IPS-NIHi11 (cell line): ENCODE measurements around the gene NR1D2.

ENCODE experiments used
- DNase-seq: peaks from one replicate; pipeline ENCODE4 v3.0.0; 2012; ENCODE audit warnings: mixed read lengths, low spot score

The NR1D2 gene

DNA sequence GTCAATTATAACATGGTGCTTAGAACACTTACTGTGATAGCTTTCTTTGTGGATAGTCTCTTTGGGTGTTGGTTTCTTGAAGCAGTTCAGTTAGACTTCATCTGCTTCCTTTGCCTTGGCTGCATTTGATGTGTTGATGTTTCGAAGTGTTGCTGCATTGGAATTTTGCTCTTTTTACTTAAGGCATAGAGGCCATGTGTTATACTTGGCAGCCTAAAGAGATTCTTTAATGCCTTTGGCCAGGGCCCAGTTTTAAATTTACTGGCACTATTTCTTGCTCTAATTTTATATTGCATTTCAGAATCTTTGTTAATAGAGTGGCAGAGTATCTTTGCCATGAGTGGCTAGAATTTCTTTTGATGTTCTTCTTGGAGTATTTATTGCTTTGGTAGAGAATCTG is 21.2 kb downstream of the NR1D2 start:
- no peak for DNase-seq

DNA sequence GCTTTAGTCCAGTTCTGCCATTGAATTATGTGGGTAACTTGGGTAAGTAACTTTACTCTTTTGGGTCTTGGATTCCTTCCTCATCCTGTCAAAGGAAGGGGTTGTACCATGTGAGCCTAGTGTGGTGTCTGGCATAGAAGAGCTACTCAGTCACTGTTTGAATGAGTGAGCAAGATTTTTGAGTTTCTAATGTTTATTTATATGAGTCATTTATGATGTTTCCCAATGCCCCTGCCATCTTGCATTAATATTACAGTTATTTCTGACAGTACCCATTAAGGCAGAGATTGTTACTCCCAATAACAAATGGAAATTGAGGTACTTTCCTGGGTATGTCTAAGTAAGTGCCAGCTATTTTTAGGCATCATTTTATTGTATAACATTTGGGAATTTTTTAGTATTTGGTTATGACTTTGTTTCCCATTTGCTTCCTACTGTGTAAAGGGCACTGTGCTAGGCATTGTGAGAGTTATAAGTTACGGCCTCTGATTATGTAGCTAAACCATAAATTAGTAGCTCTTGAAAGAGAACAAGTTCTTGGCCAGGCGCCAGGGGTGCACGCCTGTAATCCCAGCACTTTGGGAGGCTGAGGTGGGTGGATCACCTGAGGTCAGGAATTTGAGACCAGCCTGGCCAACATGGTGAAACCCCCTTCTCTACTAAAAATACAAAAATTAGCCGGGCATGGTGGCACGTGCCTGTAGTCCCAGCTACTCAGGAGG is 23.5 kb downstream of the NR1D2 start:
- no peak for DNase-seq

DNA sequence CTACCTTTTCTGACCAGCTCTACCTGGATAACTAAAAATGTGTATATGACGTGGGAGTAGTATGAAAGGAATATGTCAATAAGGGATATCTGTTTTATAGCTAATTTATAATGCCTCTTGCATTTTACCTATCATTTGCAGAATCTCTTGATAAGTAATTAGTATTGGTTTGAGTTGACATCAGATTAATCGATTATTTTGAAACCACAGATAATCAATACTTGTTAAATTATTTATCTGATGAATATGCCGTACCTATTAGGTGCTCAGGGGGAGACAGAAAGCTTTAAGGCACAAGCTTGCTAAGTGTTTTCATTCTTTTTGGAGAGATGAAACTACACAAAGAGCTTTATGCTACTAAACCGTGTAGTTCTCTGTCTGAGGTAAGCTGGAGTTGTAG is 24.3 kb downstream of the NR1D2 start:
- DNase-seq, result no peak

DNA sequence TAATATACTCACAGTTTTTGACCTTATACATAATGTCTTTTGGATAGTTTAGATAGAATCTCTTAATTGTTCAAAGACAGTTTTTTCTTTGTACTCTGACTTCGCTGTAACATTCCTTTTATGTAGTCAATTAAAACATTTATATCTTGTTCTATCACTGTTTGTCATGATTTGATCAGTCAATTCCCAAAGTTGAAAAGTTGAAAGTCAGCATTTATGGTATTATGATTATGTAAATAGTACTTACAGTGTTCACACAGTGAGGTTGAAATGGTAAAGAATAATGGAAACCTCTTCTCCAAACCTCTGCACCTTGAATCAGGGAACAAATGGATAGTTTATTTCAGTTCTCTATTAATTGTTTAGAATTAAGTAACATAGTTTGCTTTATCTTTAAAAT is 26.6 kb downstream of the NR1D2 start:
- DNase-seq, result no peak

DNA sequence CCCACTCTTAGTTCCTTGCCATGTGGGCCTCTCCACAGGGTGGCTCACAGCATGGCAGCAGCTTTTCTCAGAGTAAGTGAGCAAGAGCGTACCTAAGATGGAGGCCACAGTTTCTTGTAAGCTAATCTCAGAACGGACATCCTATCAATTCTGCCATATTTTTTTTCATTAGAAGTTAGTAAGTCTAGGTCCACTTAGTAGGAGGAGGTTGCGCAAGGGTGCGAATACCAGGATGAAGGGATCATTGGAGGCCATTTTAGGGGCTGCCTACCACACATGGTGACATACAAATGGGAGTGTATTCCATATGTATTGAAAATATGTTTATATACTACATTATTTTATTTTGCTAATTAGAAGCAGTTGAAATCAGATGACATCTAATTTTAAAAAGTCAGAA is 31.5 kb downstream of the NR1D2 start:
- DNase-seq, result no peak

DNA sequence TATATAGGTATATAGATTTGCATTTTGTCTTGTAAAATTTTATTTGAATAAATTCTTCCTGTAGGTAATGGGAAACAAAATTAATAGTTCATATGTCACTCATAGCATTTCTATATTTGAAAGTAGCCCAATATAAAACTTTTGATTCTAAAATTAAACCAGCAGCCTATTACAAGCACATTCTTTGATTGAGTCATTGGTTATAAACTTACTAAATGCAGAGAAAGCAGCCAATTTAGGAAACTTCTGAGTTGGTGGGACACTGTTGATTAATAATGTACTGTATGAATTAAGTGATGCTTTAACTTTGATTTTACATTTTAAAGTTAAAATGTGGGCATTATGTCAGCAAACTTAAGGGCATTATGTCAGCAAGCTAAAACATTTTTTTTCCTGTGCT is 34.5 kb downstream of the NR1D2 start:
- DNase-seq, result no peak

DNA sequence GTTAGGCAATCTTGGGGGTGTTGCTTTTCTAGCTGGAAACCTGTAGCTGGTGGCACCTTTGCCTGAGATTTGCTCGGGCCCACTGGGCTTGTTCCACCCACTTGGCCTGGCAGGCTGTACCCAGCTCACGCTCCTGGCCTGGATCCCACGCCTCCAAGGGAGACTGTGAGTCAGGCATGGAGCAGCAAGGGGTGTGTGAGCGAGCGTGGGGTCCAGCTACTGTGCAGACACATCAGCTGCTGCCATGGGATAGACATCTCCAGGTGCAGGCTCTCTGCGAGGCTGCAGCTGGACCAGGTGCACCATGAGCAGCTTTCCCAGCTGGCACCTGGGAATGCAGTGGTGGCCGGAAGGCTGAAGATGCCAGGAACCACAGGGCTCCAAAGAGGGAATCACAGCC is 36.0 kb downstream of the NR1D2 start:
- DNase-seq, result no peak

DNA sequence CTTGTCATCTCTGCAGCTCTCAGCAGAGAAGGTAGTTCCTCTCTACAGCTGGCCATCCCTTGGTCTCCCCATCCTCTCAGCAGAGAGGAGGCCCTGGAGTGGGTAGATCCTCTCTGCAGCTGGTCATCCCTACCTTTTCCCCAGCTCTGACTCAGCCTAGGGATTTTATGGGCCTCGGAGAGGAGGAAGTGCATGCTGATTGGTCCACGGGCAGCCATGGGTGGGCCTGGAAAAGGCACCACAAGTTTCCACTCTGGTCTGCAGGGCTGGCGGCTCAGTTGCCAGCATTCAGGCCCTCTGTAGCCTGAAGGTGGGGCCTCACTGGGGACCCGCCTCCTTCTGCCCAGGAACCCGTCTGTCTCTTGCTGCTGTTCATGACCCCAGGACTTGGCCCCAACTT is 36.9 kb downstream of the NR1D2 start:
- no peak for DNase-seq

DNA sequence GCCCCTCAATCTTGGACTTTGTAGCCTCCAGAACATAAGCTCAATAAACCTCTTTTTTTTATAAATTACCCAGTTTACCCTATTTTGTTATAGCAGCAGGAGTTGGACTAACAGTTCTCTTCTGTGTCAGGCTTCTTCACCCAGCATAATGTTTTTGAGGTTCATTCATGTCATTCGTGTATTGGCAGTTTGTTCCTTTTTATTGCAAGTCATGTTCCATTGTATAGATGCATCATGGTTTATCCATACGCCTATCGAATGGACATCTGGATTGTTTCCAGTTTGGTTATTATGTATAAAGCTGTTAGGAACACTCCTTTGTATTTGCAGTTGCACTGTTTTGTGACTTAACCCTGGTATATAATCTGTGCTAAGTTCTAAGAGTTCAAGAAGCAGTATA is 39.8 kb downstream of the NR1D2 start:
- no peak for DNase-seq

DNA sequence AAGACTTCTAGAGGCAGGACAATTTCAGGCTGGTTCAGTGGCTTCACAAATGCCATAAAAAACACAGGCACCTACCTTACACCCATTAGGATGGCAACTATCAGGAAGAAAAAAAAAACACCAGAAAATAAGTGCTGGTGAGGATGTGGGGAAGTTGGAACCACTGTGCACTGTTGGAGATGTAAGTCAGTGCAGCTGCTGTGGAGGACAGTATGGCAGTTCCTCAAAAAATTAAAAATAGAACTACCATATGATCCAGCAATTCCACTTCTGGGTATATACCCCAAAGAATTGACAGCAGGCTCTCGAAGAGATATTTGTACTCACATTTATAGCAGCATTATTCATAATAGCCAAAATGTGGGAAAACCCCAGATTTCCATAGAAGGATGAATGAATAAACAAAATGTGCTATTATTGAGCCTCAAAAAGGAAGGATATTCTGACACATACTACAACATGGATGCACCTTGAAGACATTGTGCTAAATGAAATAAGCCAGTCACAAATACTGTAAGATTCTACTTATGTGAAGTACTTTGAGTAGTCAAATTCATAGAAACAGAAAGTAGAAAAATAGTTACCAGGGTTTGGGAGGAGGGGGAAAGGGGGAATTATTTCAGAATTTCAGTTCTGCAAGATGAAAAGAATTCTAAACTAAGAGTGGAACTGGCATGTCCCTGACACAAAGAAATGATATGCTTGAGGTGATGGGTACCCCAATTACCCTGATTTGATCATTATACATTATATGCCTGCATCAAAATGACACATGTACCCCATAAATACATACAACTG is 40.9 kb downstream of the NR1D2 start:
- no peak for DNase-seq

DNA sequence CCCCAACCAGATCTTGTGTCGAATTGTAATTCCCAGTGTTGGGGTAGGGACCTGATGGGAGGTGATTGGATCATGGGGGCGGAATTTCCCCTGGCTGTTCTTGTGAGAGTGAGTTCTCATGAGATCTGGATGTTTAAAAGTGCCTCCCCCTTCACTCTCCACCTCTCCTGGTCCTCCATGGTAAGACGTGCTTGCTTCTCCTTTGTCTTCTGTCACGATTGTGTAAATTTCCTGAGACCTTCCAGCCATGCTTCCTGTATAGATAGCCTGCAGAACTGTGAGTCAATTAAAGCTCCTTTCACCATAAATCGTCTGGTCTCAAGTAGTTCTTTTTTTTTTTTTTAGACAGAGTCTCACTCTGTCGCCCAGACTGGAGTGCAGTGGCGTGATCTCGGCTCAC is 42.3 kb downstream of the NR1D2 start:
- DNase-seq, result no peak

DNA sequence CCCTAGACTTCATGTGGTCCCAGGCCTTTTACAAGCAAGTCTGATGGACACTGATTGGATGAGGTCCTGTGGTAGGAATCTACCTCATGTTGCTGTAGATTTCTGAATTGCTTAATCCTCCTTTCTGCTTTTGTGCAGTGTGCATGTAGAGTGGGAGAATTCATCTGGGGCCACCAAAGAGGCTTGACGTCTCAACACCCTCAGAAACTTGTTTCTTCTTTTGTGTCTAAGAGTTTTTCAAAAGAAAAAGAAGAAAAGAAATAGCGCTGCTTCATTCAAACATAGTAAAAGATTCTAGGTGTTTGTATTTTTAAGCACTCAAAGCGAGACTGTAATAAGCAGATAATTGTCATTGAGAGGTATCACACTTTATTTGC is 46.2 kb downstream of the NR1D2 start:
- no peak for DNase-seq

DNA sequence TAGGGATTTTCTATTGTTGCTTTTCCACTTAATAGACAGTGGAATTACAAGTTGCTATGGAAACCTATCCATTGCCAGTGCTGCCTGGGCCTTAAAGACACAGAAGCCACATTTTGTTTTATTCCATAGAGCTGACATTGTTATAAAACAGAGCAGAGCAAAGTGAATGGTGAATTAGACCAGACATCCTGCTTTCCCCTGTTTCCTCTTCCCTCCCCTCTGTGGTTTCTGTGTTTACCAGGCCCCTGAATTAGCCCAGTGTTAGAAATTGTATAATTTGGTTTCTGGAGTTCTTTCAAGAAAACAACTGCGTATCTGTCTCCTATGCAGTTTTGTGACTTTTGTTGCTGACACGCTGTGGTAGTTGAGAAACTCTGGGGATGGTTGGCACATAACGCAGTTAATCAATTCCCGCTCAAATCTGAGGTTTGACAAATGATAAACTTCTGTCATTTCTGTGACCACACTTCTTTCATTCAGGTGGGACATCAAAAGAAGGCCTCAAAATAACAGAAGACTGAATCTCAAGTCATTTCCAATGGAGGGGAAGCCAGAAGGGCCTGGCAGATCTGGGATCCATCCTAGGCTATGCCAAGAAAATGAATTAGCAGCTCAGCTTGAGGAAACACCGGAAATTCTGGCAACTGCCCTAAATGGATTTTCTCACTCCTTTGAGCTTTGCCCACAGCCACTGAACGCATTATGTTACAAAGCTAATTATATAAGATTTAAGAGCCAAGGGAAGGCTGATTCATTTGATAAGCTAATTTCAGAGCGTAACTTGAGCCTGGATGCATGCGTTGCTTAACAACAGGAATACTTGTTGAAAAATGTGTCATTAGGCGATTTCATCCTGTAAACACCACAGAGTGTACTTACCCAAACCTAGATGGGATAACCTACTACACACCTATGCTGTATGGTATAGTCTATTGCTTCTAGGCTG is 46.9 kb downstream of the NR1D2 start:
- DNase-seq, result peak; percentile 27

DNA sequence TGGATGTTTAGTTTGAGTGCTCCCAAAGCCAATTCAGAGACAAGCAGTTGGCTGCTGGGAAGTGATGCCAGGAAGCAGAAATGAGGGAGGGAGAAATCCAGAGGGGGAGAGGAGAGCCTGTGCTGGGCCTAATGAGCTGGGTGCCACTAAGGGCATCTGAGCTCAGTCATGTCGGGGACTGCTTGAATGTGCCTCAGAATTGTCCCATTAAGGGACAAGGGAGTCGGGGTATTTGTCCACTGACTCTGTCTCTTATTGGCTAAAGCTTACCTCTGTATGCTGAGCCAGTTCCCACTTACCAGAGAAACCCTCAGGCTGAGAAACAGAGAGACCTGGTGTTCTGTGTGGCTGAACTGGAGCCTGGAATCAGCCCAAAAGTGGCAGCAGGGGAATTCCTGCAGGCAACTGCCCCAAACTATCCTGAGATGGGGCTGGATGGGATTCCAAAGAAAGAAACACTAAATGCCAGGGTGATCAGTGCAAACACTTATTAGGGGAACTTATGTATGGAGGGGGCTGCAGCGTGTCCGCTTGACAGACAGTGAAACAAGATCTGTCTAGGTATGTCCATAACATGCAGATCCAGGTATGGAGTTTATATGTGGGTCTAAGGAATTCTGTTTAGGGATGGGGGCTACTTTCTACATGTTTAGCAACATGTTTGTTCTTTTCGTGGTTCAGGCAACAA is 48.6 kb downstream of the NR1D2 start:
- no peak for DNase-seq

DNA sequence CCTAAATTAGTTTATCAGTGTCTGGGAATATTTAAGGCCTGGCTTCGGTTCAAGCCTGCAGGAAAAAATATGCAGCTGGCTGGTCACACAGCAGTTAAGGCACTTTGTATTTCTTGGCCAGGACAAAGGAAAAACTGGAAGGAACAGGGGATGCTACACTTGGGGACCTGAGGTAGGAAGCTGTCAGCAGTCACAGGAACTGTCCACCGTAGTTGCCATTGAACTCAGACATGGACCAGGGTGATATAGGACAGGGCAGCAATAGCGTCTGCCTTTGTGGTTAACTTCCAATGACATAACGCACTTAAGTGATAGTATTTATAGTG is 49.1 kb downstream of the NR1D2 start:
- no peak for DNase-seq

DNA sequence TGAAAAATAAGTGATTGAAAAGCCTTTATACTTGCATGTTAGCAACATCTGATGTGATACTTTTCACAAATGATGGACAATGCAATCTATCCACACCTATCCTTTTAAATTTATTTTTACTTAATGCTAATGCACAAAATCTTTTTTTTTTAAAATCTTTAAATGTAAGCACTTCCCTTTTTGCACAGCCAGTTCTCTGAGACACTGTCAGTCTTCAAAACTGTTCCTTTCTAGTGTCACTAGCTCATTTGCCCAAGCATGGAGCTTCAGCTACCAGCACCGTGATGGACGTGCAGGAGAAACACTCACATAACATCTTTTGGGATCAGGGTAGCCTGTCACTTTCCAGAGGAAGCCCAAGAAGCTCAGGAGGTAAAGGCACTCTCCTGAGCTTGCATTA is 50.1 kb downstream of the NR1D2 start:
- DNase-seq, result no peak

DNA sequence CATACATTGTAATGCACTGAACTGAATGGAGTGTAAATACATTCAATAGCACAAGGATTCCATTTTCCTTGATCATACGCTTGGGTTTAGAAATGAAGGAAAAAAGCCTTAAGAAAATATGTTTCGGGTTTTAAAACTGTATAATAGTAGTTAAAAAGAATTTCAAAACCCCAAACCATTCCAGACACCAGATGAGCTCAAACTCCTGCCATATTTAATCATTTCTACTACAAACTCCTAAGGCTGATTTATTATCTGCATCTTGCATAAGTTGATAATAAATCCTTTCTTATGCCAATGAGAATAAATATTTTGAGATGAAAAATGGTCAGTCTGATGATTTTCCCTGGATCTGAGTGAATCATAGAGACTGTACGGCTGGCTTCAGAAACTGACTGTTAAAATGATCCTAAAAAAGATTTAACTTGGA is 51.0 kb downstream of the NR1D2 start:
- no peak for DNase-seq

DNA sequence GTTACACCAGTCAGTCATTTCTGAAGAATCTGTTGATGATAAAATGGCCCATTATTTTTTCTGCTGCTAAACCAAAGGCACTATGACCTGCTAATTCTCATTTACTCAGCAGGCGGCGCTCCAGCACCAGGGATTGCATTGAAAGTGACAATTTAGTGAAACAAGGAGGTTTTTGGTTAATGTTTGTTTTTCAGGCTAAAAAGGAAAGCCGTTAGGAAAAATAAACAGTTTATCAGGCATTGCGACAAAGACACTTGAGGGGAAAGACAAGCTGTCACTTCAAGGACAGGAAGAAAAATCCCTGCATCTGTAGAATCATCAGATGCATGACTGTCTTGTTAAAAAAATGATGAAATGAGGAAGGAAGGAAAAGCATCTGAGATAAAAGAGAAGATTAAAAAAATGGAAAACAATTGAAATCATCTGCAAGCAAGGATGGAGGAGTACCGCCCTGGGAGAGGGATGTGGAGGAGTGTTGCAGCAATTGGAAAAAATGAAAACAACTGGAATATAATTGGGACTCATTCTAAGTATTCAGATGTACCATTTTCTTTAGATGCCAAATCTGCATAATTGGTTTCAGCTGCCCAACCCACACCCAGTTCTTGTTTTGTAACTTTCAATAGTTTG is 54.0 kb downstream of the NR1D2 start:
- DNase-seq, result peak; percentile 55

DNA sequence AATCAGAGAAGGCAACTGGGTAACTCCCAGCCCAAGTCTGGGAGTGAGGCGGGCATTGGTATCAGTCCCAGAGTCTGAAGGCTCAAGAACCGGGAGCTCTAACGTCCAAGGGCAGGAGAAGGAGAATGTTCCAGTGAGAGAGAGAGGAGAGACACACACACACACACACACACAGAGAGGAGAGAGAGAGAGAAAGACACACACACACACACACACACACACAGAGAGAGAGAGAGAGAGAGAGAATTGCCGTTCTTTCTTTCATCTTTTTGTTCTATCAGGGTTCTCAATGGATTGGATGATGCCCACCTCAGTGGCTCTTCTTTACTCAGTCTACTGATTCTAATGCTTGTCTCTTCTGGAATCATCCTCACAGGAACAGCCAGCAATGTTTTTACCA is 57.0 kb downstream of the NR1D2 start:
- no peak for DNase-seq

DNA sequence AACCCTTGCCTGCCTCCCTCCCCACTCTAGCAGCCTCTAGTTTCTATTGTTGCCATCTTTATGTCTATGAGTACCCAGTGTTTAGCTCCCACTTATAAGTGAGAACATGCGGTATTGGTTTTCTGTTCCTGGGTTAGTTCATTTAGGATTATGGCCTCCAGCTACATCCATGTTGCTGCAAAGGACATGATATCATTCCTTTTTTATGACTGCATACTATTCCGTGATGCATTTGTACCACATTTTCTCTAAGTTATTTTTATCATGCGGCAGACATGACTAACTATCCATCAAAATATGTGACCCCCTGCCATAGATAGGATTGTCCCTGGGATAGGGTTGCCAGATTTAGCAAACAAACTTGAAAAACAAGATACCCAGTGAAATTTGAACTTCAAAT is 58.4 kb downstream of the NR1D2 start:
- no peak for DNase-seq

DNA sequence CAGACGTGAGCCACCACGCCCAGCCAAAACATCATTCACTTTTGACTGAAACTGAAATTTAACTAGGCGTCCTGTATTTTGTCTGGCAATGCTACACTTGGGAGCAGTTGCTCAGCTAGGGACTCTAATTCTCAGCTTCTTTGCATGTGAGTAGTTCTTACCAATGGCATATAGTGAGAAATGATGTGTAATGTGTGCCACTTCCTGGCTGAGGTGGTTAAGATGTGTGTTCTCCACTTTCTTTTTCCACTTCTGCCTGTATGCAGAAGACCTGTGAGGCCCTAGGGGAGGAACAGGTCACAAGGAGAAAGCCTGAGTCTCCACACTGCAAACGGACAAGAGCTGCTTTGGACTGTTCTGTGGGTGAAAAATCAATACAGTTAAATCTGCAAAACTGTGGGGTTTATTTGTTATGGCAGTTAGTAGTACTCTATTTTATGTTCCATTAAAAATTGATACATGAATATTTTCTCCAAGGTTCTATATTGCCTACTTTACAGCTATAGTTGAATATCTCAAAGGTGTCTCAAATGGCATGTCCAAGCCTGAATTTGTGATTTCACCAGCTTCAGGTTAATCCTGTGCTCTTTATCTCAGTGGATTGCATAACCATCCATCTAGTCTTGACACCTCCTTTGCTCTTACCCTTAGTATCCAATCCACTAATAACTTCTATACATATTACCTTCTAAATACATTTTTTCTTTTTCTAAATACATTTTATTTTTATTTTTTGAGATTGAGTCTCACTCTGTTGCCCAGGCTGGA is 59.3 kb downstream of the NR1D2 start:
- DNase-seq, result no peak
